HepG2 (cell line): ENCODE results near the gene SLC13A3. TPM values are rescaled to one million over a fixed set of nuclear protein-coding genes. Genes with fewer than 3 reads are reported as not detected.

Source experiments
- ATAC-seq: fragments of 200-7000 bp; cut with Tn5 transposase; 3 replicates; pipeline ENCODE4 v1.9.1; 2020; ENCODE audit warnings: mild to moderate bottlenecking, moderate library complexity
- BruUV-seq: library from RNA; stranded (reverse); fragments of 400-500 nt; replicated peaks from 2 replicates; lab custom pipeline; 2021; lab: Mats Ljungman, UMichigan
- CTCF ChIA-PET: fragments of 300-600 bp; formaldehyde crosslinking; extraction: SDS; loops from one replicate; lab custom pipeline; 2021; ENCODE audit warnings: low total read pairs, inconsistent platforms, low intra/inter-chr PET ratio; lab: Yijun Ruan, JAX
- POLR2A ChIA-PET: fragments of 350-600 bp; sonication (Branson Sonifier 250); formaldehyde crosslinking; loops from one replicate; lab custom pipeline; 2020; ENCODE audit warnings: antibody characterized with exemption, inconsistent platforms; lab: Yijun Ruan, JAX
- DNase-seq: peaks from one replicate; pipeline ENCODE4 v3.0.0-alpha.2; 2015; ENCODE audit warnings: low spot score
- FAIRE-seq: peaks from 3 replicates; lab custom pipeline; 2011; peaks lifted over from hg19 to GRCh38; lab: Jason Lieb, UNC
- H2AFZ ChIP-seq: one replicate; pipeline ENCODE4 v1.6.1; 2011; ENCODE audit warnings: low read length, inconsistent platforms
- H3K27ac ChIP-seq: fragments of 300-600 bp; 3 replicates; pipeline ENCODE4 v1.8.0; 2011; ENCODE audit warnings: mixed run types, mild to moderate bottlenecking, mixed read lengths, low read length, inconsistent platforms; ENCODE audit not compliant: insufficient read depth; ENCODE audit errors: extremely low read length
- H3K27me3 ChIP-seq, 2 experiments: fragments of 200-600 bp in 1 of 2; 2 replicates in 1 of 2; 3 replicates in 1 of 2; pipeline versions ENCODE4 v1.6.0 to v1.8.0; 2011; ENCODE audit warnings: low read length in 2 of 2, mild to moderate bottlenecking in 2 of 2, moderate library complexity in 2 of 2, inconsistent platforms in 1 of 2; ENCODE audit not compliant: insufficient read depth in 2 of 2, control insufficient read depth in 1 of 2
- H3K36me3 ChIP-seq, 2 experiments: fragments of 200-600 bp in 1 of 2; replicated peaks in 1 of 2; 2 replicates in 1 of 2; 3 replicates in 1 of 2; pipeline versions ENCODE4 v1.5.1 to v1.8.0; 2011; ENCODE audit warnings: low read length in 2 of 2, inconsistent platforms in 1 of 2; ENCODE audit not compliant: insufficient read depth in 2 of 2, control insufficient read depth in 1 of 2
- H3K4me1 ChIP-seq: 2 replicates; pipeline ENCODE4 v1.5.1; 2012; ENCODE audit warnings: low read length, inconsistent platforms; ENCODE audit not compliant: insufficient read depth
- H3K4me2 ChIP-seq: 2 replicates; pipeline ENCODE4 v1.6.0; 2011; ENCODE audit warnings: low read depth, low read length, inconsistent platforms
- H3K4me3 ChIP-seq, 3 experiments: fragments of 200-600 bp in 1 of 3; sonication (generic), shearing (Covaris generic) in 1 of 3; replicated peaks in 1 of 3; 2 replicates each; pipeline ENCODE4 v1.5.1; 2011 to 2016; ENCODE audit warnings: low read length in 3 of 3, inconsistent platforms in 2 of 3, low read depth in 2 of 3, mild to moderate bottlenecking in 2 of 3, control low read depth in 1 of 3, mixed read lengths in 1 of 3; ENCODE audit not compliant: insufficient read depth in 1 of 3
- H3K79me2 ChIP-seq: one replicate; pipeline ENCODE4 v1.6.1; 2011; ENCODE audit warnings: low read length, inconsistent platforms; ENCODE audit not compliant: insufficient read depth
- H3K9ac ChIP-seq: 2 replicates; pipeline ENCODE4 v1.6.0; 2011; ENCODE audit warnings: mild to moderate bottlenecking, low read depth, low read length, inconsistent platforms; ENCODE audit not compliant: insufficient read depth
- H3K9me3 ChIP-seq: 2 replicates; pipeline ENCODE4 v1.5.1; 2012; ENCODE audit warnings: mild to moderate bottlenecking, low read length
- H4K20me1 ChIP-seq: 2 replicates; pipeline ENCODE4 v1.6.0; 2011; ENCODE audit warnings: inconsistent platforms, mild to moderate bottlenecking, low read length, moderate library complexity; ENCODE audit not compliant: insufficient read depth
- CCDC6 ChIP-seq: sonication (generic); formaldehyde crosslinking; IDR thresholded peaks from 2 replicates; pipeline ENCODE4 v1.8.1; 2022; ENCODE audit warnings: mild to moderate bottlenecking, missing genetic modification reagents, moderate library complexity
- GMEB1 ChIP-seq: sonication (generic); formaldehyde crosslinking; IDR thresholded peaks from 2 replicates; pipeline ENCODE4 v1.5.1; 2020; ENCODE audit warnings: missing genetic modification reagents, mild to moderate bottlenecking, borderline replicate concordance
- PLSCR1 ChIP-seq: sonication (generic); formaldehyde crosslinking; IDR thresholded peaks from 2 replicates; pipeline ENCODE4 v1.5.0; 2020; ENCODE audit warnings: missing genetic modification reagents, mild to moderate bottlenecking, borderline replicate concordance
- SMAD3 ChIP-seq: sonication (generic); formaldehyde crosslinking; IDR thresholded peaks from 2 replicates; pipeline ENCODE4 v1.4.0; 2020; ENCODE audit warnings: missing genetic modification reagents
- USF2 ChIP-seq, 2 experiments: sonication (generic) in 1 of 2; formaldehyde crosslinking in 1 of 2; IDR thresholded peaks; 2 replicates each; pipeline versions ENCODE4 v1.5.1 to v1.6.1; 2011 to 2020; ENCODE audit warnings: borderline replicate concordance in 1 of 2, low read depth in 1 of 2, low read length in 1 of 2, mild to moderate bottlenecking in 1 of 2, missing genetic modification reagents in 1 of 2, moderate library complexity in 1 of 2
- WGBS: methylation state at CpG from one replicate; pipeline ENCODE4 v1.1.6; 2017; ENCODE audit warnings: low lambda C conversion rate; 5-methylcytosine and 5-hydroxymethylcytosine counted together
- in situ Hi-C: cut with HindIII; loops from 2 replicates; pipeline ENCODE4 v1.10.0; 2017; ENCODE audit warnings: low pct_unique_long_range_greater_than_20kb; ENCODE audit not compliant: extremely low pct_ligation_motif_present
- intact Hi-C: fragments of 100-400 bp; cut with micrococcal nuclease; formaldehyde crosslinking; loops from one replicate; pipeline ENCODE4 v1.10.0; 2022; ENCODE audit not compliant: unreplicated experiment
- polyA plus RNA-seq, 8 experiments: library from polyadenylated mRNA; depleted of rRNA in 3 of 8; stranded (reverse) in 7 of 8; unstranded in 1 of 8; fragments of >200 nt; fragmentation: Illumina TruSeq in 4 of 8; extraction: Trizol in 4 of 8; gene quantifications; 2 replicates each; pipeline versions ENCODE4 v1.2.1 to v1.2.3, GENCODE V29; 2011 to 2016; ENCODE audit warnings: low read depth in 4 of 8, missing spikeins in 1 of 8, mixed read lengths in 1 of 8; ENCODE audit not compliant: insufficient read depth in 1 of 8
- total RNA-seq, 5 experiments: library from RNA; depleted of rRNA; stranded (reverse); fragments of >200 nt; fragmentation: Illumina TruSeq; extraction: Trizol; gene quantifications; 2 replicates each; pipeline ENCODE4 v1.2.3, GENCODE V29; 2016; ENCODE audit warnings: low read depth in 1 of 5

SLC13A3 gene
- total and polyA plus RNA-seq, 2 of the 13 experiments (the other 11 are each of a cell fraction or from before 2014, with no cell fraction given), result 66.5 to 76.0 TPM

GRCh38 chr20:46520976-46521579 is 130.2 kb downstream of the SLC13A3 start (continued):
- TF ChIP-seq PLSCR1 (CRISPR knock-in tag) (no peak), SMAD3 (CRISPR knock-in tag) (0 out of 2 replicates have a peak, but pooled peaks have one; percentile 54)

GRCh38 chr20:46520540-46520939 is 130.7 kb downstream of the SLC13A3 start:
- Histone ChIP-seq H3K36me3 (no peaks in the 10 kb centered on the region), H3K4me2 (no peak overlapping the region), H3K9me3 (no peaks in the 10 kb centered on the region), H2AFZ (no peak overlapping the region), H3K4me3 (no peak overlapping the region), H3K9ac (no peak overlapping the region), H3K79me2 (no peaks in the 10 kb centered on the region), H4K20me1 (no peaks in the 10 kb centered on the region), H3K4me1 (peaks cover 27% of the 10 kb centered on the region), H3K27ac (no peak overlapping the region), H3K27me3 (no peaks in the 10 kb centered on the region; a peak in 1 of 5 replicates)
- 32% methylated on average over 4 of the region's 4 CpGs for WGBS
- intact Hi-C loops (loop anchor here (5.0 kb wide), 2 partner anchors 37 to 227 kb away; no protein-coding TSS in a partner anchor), in situ Hi-C loops (loop anchor here (5.0 kb wide), 1 partner anchor 162 kb away; no protein-coding TSS in a partner anchor)
- TF ChIP-seq CCDC6 (CRISPR knock-in tag) (peak; percentile 13; the same call in 1 of the 2 replicates), USF2 (IDR thresholded peaks at IDR 0.05; ENCODE audit: low read depth, low read length) (peak; percentile 29; the same call in 1 of the 2 replicates), USF2 (CRISPR knock-in tag; IDR thresholded peaks at IDR 0.05; ENCODE audit: borderline replicate concordance) (no peak), GMEB1 (CRISPR knock-in tag) (no peak)
- POLR2A ChIA-PET, result no interaction called here
- BruUV-seq, result no TSS peak
- CTCF ChIA-PET, result interaction anchor here (0.6 to 4.9 kb wide), 6 partner anchors 42 to 238 kb away, joined by 3 to 61 read pairs (median 6); no protein-coding TSS in a partner anchor
- DNase-seq (no peak), ATAC-seq (no peak), FAIRE-seq (no peak)
